Measurements from ENCODE around the gene OR2H1. TPM values are rescaled to one million over a fixed set of nuclear protein-coding genes. Genes with fewer than 3 reads are reported as not detected.

Gene OR2H1
- total RNA-seq, 2 donors from 2014 or later, result not detected

DNA sequence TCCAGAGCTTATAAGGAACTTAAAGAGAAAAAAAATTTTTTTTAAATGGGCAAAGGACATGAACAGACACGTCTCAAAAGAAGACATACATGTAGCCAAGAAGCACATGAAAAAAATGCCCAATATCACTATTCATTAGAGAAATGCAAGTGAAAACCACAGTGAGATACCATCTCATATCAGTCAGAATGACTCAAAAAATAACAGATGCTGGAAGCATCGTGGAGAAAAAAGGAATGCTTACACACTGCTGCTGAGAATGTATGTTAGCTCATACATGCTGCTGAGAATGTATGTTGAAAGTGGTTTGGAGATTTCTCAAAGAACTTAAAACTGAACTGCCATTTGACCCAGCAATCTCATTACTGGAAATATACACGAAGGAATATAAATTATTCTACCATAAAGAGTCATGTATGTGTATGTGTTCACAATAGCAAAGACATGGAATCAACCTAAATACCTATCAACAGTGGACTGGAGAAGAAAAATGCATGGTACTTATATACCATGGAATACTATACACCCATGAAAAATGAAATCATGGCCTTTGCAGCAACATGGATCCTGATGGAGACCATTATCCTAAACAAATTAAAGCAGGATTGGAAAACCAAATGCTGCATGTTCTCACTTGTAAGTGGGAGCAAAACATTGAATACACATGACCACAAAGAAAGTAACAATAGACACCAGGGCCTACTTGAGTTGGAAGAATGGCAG is 5.3 kb upstream of the OR2H1 start:
- H3K27ac ChIP-seq (ENCODE audit: low read depth, low read length), result no peak overlapping the region
- no peak for DNase-seq
- H3K27ac Mint-ChIP-seq, result no peak overlapping the region
- no peak overlapping the region for H3K4me3 ChIP-seq (ENCODE audit: low read length)
- no peaks in the 10 kb centered on the region for H3K9me3 Mint-ChIP-seq
- no peaks in the 10 kb centered on the region for H3K4me1 Mint-ChIP-seq
- H3K36me3 Mint-ChIP-seq (ENCODE audit: low read depth), result no peaks in the 10 kb centered on the region
- no peaks in the 10 kb centered on the region for H3K27me3 Mint-ChIP-seq (ENCODE audit: insufficient read depth)
- H3K4me1 ChIP-seq (ENCODE audit: control insufficient read depth, insufficient read depth, low read length), result no peaks in the 10 kb centered on the region
- no peaks in the 10 kb centered on the region for H3K36me3 ChIP-seq (ENCODE audit: control insufficient read depth, insufficient read depth, low read length)
- no peak for TF ChIP-seq CTCF (conservative IDR thresholded peaks at IDR 0.05)
- no peaks in the 10 kb centered on the region for H3K27me3 ChIP-seq (ENCODE audit: control insufficient read depth, insufficient read depth, low read length, poor library complexity, severe bottlenecking)
- H3K4me3 Mint-ChIP-seq, result no peak overlapping the region
- 91 to 100% methylated on average over 1 to 2 of the region's 3 CpGs for WGBS, 2 experiments (ENCODE audit: insufficient coverage in 1 of 2, insufficient read length in 1 of 2)
- H3K9ac ChIP-seq (ENCODE audit: extremely low read depth, low read length, poor library complexity, severe bottlenecking), result no peak overlapping the region
- no peaks in the 10 kb centered on the region for H3K9me3 ChIP-seq (ENCODE audit: control insufficient read depth, low read length)

DNA sequence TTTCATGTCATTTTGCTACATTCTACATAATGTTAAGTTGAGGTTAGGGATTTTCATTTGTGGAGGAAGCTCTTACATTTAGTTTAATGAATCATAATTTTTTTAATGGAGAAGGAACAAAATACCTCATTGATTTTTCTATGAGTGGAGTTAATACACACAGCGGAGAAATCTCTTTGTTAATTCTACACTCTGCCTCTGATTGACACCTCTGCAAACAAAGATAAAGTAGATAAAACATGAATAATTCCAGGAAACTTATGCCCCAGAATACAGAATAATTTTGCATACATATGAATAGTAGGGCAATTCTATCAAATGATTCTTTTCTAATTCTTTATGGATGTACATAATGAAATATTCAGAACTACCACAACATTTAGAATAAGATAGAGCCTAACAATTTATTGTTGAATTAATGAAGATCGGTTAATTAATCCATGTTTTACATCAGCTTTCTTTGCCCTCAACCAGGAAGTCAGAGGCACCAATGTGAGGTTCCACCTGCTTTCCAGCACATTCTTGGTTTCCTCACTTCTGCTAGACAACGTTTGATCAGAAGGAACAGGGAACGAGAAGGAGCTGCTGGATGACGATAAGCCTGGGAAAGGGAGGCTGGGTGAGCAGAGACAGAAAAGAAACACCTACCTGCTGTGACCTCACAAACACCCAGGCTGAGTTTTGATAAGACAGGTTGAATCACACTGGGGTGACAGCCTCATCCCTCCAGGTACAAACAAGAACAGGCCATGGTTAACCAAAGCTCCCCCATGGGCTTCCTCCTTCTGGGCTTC is 4.3 kb downstream of the OR2H1 start:
- no peak overlapping the region for H3K27ac Mint-ChIP-seq
- no peak overlapping the region for H3K9ac ChIP-seq (ENCODE audit: extremely low read depth, low read length, poor library complexity, severe bottlenecking)
- no peaks in the 10 kb centered on the region for H3K4me1 Mint-ChIP-seq
- H3K27ac ChIP-seq (ENCODE audit: low read depth, low read length), result no peak overlapping the region
- TF ChIP-seq CTCF (conservative IDR thresholded peaks at IDR 0.05), result no peak
- no peak overlapping the region for H3K4me3 ChIP-seq (ENCODE audit: low read length)
- no peak overlapping the region for H3K4me3 Mint-ChIP-seq
- no peaks in the 10 kb centered on the region for H3K27me3 Mint-ChIP-seq (ENCODE audit: insufficient read depth)
- H3K9me3 Mint-ChIP-seq, result no peaks in the 10 kb centered on the region
- WGBS, 2 experiments (ENCODE audit: insufficient coverage in 1 of 2, insufficient read length in 1 of 2), result 60 to 84% methylated on average over 3 to 5 of the region's 5 CpGs
- H3K9me3 ChIP-seq (ENCODE audit: control insufficient read depth, low read length), result no peaks in the 10 kb centered on the region
- no peaks in the 10 kb centered on the region for H3K36me3 ChIP-seq (ENCODE audit: control insufficient read depth, insufficient read depth, low read length)
- no peak for DNase-seq
- H3K4me1 ChIP-seq (ENCODE audit: control insufficient read depth, insufficient read depth, low read length), result no peaks in the 10 kb centered on the region
- H3K27me3 ChIP-seq (ENCODE audit: control insufficient read depth, insufficient read depth, low read length, poor library complexity, severe bottlenecking), result no peaks in the 10 kb centered on the region
- no peaks in the 10 kb centered on the region for H3K36me3 Mint-ChIP-seq (ENCODE audit: low read depth)

GRCh38 chr6:29462022-29462421 is 5.1 kb downstream of the OR2H1 start:
- H3K4me3 Mint-ChIP-seq, result no peak overlapping the region
- no peak for TF ChIP-seq CTCF (conservative IDR thresholded peaks at IDR 0.05)

More at GRCh38 chr6:29462022-29462421, 5.1 kb downstream of the OR2H1 start:
- H3K36me3 ChIP-seq (ENCODE audit: control insufficient read depth, insufficient read depth, low read length), result no peaks in the 10 kb centered on the region
- WGBS, 2 experiments (ENCODE audit: insufficient coverage in 1 of 2, insufficient read length in 1 of 2), result 89 to 91% methylated on average over 3 to 6 of the region's 6 CpGs
- H3K27ac Mint-ChIP-seq, result no peak overlapping the region
- H3K9ac ChIP-seq (ENCODE audit: extremely low read depth, low read length, poor library complexity, severe bottlenecking), result no peak overlapping the region
- DNase-seq, result no peak
- H3K27me3 ChIP-seq (ENCODE audit: control insufficient read depth, insufficient read depth, low read length, poor library complexity, severe bottlenecking), result no peaks in the 10 kb centered on the region
- H3K4me3 ChIP-seq (ENCODE audit: low read length), result no peak overlapping the region
- no peaks in the 10 kb centered on the region for H3K4me1 ChIP-seq (ENCODE audit: control insufficient read depth, insufficient read depth, low read length)
- no peaks in the 10 kb centered on the region for H3K27me3 Mint-ChIP-seq (ENCODE audit: insufficient read depth)
- H3K36me3 Mint-ChIP-seq (ENCODE audit: low read depth), result no peaks in the 10 kb centered on the region
- H3K4me1 Mint-ChIP-seq, result no peaks in the 10 kb centered on the region
- no peak overlapping the region for H3K27ac ChIP-seq (ENCODE audit: low read depth, low read length)
- H3K9me3 ChIP-seq (ENCODE audit: control insufficient read depth, low read length), result no peaks in the 10 kb centered on the region
- no peaks in the 10 kb centered on the region for H3K9me3 Mint-ChIP-seq
